Esophagus squamous epithelium (tissue), 4 donors: ENCODE results near the gene PCDH19.
A peak's percentile ranks its signal among the peaks of the same experiment; 100 is the strongest.

Experiments used
- CTCF ChIP-seq, 6 experiments: fragments of 450-650 bp in 4 of 6; fragments of 200-600 bp in 2 of 6; sonication (generic) in 2 of 6; IDR thresholded peaks; one replicate each; pipeline ENCODE4 v1.5.1; 2016 to 2019; ENCODE audit warnings: antibody characterized with exemption in 6 of 6, mild to moderate bottlenecking in 4 of 6, moderate library complexity in 4 of 6
- POLR2A ChIP-seq, 4 donors: fragments of 450-650 bp; IDR thresholded peaks; one replicate each; pipeline ENCODE4 v1.6.1; 2017; ENCODE audit warnings: antibody characterized with exemption in 4 of 4, mild to moderate bottlenecking in 4 of 4, moderate library complexity in 3 of 4

- TF ChIP-seq CTCF (IDR thresholded peaks at IDR 0.05): peak in 5 of 6 experiments; percentile 21 to 53 (median 29)
- no peak for TF ChIP-seq POLR2A (IDR thresholded peaks at IDR 0.05)
These were observed 30.6 kb downstream of the PCDH19 start for GRCh38 chrX:100379388-100379986.
